ENCODE results near the gene POGLUT3. TPM values are rescaled to one million over a fixed set of nuclear protein-coding genes. Genes with fewer than 3 reads are reported as not detected.

Gene POGLUT3
- 10 to 100 TPM; 13.8 to 25.4 (median 20.0) TPM for total RNA-seq
- long read RNA-seq, donor 1, full-length matches to known transcripts = 9 of 14 reads
- long read RNA-seq, donor 1, partial matches to known transcripts = 0 of 14 reads
- long read RNA-seq, donor 1, other reads (novel, unspliced or antisense) = 5 of 14 reads
- long read RNA-seq, donor 2, full-length matches to known transcripts = 4 of 5 reads
- long read RNA-seq, donor 2, partial matches to known transcripts = 0 of 5 reads
- long read RNA-seq, donor 2, other reads (novel, unspliced or antisense) = 1 of 5 reads

GRCh38 chr11:108498046-108498815 lies at the start of gene POGLUT3:
Gene POGLUT3, minus strand, starts transcription at chr11:108498384. Its CDS starts 18 bp downstream, at chr11:108498366.
- DNase-seq = peak; percentile 50 to 77 (median 70)
- no peaks in the 10 kb centered on the region for H3K36me3 ChIP-seq (ENCODE audit: low read depth)

GRCh38 chr11:108545909-108546501 lies 47.8 kb upstream of the POGLUT3 start:
- DNase-seq (no peak), ATAC-seq (no peak)
- Histone ChIP-seq H3K4me1 (ENCODE audit: low read depth) (no peaks in the 10 kb centered on the region), H3K36me3 (ENCODE audit: low read depth) (no peaks in the 10 kb centered on the region), H3K9me3 (no peaks in the 10 kb centered on the region), H3K4me3 (no peak overlapping the region)
- TF ChIP-seq, protein P1, sequence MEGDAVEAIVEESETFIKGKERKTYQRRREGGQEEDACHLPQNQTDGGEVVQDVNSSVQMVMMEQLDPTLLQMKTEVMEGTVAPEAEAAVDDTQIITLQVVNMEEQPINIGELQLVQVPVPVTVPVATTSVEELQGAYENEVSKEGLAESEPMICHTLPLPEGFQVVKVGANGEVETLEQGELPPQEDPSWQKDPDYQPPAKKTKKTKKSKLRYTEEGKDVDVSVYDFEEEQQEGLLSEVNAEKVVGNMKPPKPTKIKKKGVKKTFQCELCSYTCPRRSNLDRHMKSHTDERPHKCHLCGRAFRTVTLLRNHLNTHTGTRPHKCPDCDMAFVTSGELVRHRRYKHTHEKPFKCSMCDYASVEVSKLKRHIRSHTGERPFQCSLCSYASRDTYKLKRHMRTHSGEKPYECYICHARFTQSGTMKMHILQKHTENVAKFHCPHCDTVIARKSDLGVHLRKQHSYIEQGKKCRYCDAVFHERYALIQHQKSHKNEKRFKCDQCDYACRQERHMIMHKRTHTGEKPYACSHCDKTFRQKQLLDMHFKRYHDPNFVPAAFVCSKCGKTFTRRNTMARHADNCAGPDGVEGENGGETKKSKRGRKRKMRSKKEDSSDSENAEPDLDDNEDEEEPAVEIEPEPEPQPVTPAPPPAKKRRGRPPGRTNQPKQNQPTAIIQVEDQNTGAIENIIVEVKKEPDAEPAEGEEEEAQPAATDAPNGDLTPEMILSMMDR (IDR thresholded peaks at IDR 0.05) = no peak
- intact Hi-C loops (cut with DNase I, micrococcal nuclease) = no loop called here

More at GRCh38 chr11:108498046-108498815, at the start of gene POGLUT3:
- TF ChIP-seq, protein P1 (IDR thresholded peaks at IDR 0.05) = no peak
- peaks cover 10% of the 10 kb centered on the region for H3K4me1 ChIP-seq (ENCODE audit: low read depth)
- ATAC-seq = peak; percentile 77
- H3K9me3 ChIP-seq = no peaks in the 10 kb centered on the region
- intact Hi-C loops (cut with DNase I, micrococcal nuclease) = no loop called here
- H3K4me3 ChIP-seq = peak within 1 kb of the TSS; percentile 48

DNA sequence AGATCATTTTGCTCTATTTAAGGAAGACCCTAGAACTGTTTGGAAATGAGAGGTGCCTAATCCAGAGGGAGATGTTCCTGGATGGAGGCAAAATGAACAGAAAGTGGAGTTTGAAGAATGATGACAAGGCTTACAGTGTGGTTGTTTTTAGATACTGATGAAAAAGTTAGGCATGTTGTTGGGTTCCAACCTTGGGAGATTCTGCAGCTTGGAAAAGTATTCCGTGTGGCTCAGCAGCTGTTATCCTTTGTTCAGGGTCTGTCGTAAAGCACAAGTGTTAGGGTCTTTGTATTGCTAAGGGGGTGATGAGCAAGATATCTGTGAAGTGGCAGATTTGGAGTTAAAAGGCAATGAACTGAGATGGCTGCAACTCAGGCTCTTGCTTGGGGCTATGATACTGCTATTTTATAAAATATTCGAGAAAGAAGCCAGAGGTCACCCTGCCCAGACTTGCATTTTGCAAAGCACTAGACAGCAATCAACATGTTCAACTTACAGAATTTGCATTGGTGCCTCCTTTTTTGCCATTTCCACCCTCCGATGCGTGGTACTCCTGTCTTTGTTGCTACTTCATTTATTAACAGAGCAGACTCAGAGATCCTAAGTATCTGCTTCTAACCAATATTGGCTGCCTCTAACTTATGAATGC lies 45.3 kb upstream of the POGLUT3 start:
- Histone ChIP-seq H3K4me1 (ENCODE audit: low read depth) (peaks cover 4% of the 10 kb centered on the region), H3K36me3 (ENCODE audit: low read depth) (no peaks in the 10 kb centered on the region), H3K4me3 (no peak overlapping the region), H3K9me3 (no peaks in the 10 kb centered on the region)
- TF ChIP-seq, protein P1 (IDR thresholded peaks at IDR 0.05) = no peak
- DNase-seq = no peak
- intact Hi-C loops (cut with DNase I, micrococcal nuclease) = no loop called here
- ATAC-seq = no peak

GRCh38 chr11:108541531-108541930 lies 43.3 kb upstream of the POGLUT3 start:
- Histone ChIP-seq H3K9me3 (no peaks in the 10 kb centered on the region), H3K4me1 (ENCODE audit: low read depth) (peaks cover 7% of the 10 kb centered on the region), H3K36me3 (ENCODE audit: low read depth) (no peaks in the 10 kb centered on the region), H3K4me3 (no peak overlapping the region)
- ATAC-seq (no peak), DNase-seq (no peak)
- intact Hi-C loops (cut with DNase I, micrococcal nuclease) = no loop called here
- TF ChIP-seq, protein P1 (IDR thresholded peaks at IDR 0.05) = no peak

GRCh38 chr11:108538502-108538901 lies 40.3 kb upstream of the POGLUT3 start:
- no peak for DNase-seq
- TF ChIP-seq, protein P1 (IDR thresholded peaks at IDR 0.05) = no peak
- intact Hi-C loops (cut with DNase I, micrococcal nuclease) = no loop called here
- peaks cover 7% of the 10 kb centered on the region for H3K4me1 ChIP-seq (ENCODE audit: low read depth)
- H3K36me3 ChIP-seq (ENCODE audit: low read depth) = no peaks in the 10 kb centered on the region
- H3K4me3 ChIP-seq = no peak overlapping the region
- peak; percentile 29 for ATAC-seq
- H3K9me3 ChIP-seq = no peaks in the 10 kb centered on the region
